GM10248 (cell line): Measurements from ENCODE around the gene RAP1GAP2.

Experiments
- CTCF ChIA-PET: fragments of 300-600 bp; sonication (Branson Sonifier 250); formaldehyde crosslinking; extraction: SDS; loops from one replicate; lab custom pipeline; 2021; ENCODE audit warnings: antibody characterized with exemption; lab: Yijun Ruan, JAX
- POLR2A ChIA-PET: fragments of 350-650 bp; sonication (Branson Sonifier 250); formaldehyde crosslinking; extraction: SDS; loops from one replicate; lab custom pipeline; 2020; ENCODE audit warnings: antibody characterized with exemption; lab: Yijun Ruan, JAX
- DNase-seq: peaks from one replicate; pipeline ENCODE4 v3.0.0; 2012; ENCODE audit errors: extremely low spot score
- TF ChIP-seq, protein P1 (sequence below): IDR thresholded peaks from 2 replicates; pipeline ENCODE4 v1.5.1; 2012; ENCODE audit warnings: mild to moderate bottlenecking, low read depth; ENCODE audit errors: extremely low read depth, missing control alignments, control extremely low read depth

RAP1GAP2 gene

GRCh38 chr17:2860045-2860444, 63.8 kb downstream of the RAP1GAP2 start:
- TF ChIP-seq, protein P1, sequence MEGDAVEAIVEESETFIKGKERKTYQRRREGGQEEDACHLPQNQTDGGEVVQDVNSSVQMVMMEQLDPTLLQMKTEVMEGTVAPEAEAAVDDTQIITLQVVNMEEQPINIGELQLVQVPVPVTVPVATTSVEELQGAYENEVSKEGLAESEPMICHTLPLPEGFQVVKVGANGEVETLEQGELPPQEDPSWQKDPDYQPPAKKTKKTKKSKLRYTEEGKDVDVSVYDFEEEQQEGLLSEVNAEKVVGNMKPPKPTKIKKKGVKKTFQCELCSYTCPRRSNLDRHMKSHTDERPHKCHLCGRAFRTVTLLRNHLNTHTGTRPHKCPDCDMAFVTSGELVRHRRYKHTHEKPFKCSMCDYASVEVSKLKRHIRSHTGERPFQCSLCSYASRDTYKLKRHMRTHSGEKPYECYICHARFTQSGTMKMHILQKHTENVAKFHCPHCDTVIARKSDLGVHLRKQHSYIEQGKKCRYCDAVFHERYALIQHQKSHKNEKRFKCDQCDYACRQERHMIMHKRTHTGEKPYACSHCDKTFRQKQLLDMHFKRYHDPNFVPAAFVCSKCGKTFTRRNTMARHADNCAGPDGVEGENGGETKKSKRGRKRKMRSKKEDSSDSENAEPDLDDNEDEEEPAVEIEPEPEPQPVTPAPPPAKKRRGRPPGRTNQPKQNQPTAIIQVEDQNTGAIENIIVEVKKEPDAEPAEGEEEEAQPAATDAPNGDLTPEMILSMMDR = no peak
- ChIA-PET POLR2A (no interaction called here), CTCF (interaction anchor here (1.9 kb wide), 1 partner anchor 11 kb away, joined by 6 read pairs; no protein-coding TSS in a partner anchor)
- DNase-seq = no peak

GRCh38 chr17:2860883-2861282, 64.6 kb downstream of the RAP1GAP2 start:
- DNase-seq = no peak
- ChIA-PET POLR2A (no interaction called here), CTCF (interaction anchor here (1.7 kb wide), 1 partner anchor 15 kb away, joined by 3 read pairs; no protein-coding TSS in a partner anchor)
- TF ChIP-seq, protein P1 = no peak

DNA sequence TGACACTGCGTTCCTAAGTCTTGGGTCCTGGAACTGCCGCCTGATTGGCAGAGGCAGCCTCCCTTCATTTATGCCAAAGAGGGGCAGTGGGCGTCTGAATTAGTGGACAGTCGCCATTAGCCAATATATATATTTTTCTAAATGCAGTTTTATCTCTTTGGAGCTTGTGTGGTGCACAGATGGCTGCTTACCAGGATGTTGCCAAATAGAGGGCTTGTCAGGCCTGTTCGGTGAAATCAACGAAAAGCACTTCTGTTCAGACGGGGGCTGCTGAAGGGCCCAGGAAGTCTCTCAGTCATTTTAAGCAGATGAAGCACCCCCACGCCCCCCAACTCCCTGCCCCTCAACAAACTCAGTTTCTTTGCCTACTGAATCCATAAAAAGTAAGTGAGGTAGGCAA, 66.0 kb downstream of the RAP1GAP2 start:
- TF ChIP-seq, protein P1 = no peak
- CTCF ChIA-PET = interaction anchor here (0.7 to 1.7 kb wide), 4 partner anchors 11 to 35 kb away, joined by 3 read pairs; no protein-coding TSS in a partner anchor
- DNase-seq = no peak
- POLR2A ChIA-PET = no interaction called here

- ChIA-PET CTCF (interaction anchor here (1.7 kb wide), 1 partner anchor 12 kb away, joined by 3 read pairs; no protein-coding TSS in a partner anchor), POLR2A (no interaction called here)
- DNase-seq = no peak
- TF ChIP-seq, protein P1 = no peak
These were observed 67.0 kb downstream of the RAP1GAP2 start for GRCh38 chr17:2863204-2863603.

- ChIA-PET POLR2A (no interaction called here), CTCF (interaction anchor here (1.5 to 2.3 kb wide), 2 partner anchors 10 to 16 kb away, joined by 3 to 11 read pairs; no protein-coding TSS in a partner anchor)
- TF ChIP-seq, protein P1 = no peak
- no peak for DNase-seq
These were observed 69.0 kb downstream of the RAP1GAP2 start for GRCh38 chr17:2865228-2865627.

DNA sequence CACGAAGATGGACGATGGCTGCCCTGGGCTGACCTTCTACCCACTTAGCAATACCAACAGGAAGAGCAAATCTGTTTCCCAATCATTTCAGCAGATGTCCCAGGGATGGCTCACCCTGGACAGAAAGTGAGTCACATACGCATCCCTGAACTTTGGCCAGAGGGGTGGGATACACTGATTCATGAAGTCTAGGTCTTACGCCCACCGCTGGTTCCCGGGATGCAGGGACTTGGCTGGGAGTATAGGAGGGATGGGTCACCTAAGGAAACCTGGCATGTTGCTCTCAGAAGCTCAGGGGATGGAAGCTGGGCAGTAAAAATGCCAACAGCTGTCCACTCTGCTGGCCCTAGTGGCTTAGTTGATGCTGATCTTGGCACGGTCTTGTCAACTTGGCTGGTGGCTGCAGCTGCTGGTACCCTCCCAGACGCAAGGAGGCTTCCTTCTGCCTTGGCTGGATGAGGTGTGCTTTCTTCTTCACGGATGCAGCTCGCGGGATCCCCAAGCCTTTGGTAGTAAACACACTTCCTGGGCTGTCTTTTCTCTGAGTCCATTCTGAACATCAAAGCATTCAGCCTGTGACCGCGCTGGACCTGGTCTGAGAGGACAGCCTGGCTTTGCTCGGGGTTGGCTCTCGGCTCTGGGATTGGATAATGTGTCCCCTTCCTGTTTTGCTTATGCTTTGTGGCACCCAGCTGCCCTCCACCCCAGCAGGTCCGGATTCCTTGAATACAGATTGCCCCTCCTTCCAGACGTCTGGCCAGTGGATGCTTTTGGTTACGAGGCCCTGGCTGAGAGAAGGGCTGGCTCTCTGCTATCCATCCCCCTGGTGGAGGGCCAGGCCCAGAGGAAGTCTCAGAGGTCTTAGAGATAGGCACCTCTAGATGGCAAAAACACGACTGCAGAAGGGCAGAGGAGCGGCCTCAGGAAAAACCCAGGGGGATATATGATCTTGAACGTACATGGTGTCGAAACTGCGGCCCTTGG, 71.5 kb downstream of the RAP1GAP2 start:
- TF ChIP-seq, protein P1 = no peak
- ChIA-PET CTCF (interaction anchor here (1.0 kb wide), 1 partner anchor 20 kb away, joined by 3 read pairs; no protein-coding TSS in a partner anchor), POLR2A (no interaction called here)
- DNase-seq = no peak
